Astrocyte of the spinal cord (primary cell): ENCODE results near the gene PDK2.
A peak's percentile ranks its signal among the peaks of the same experiment; 100 is the strongest.

Experiments
- DNase-seq: peaks from one replicate; pipeline ENCODE4 v3.0.0; 2011; ENCODE audit warnings: low read depth, low spot score
- H3K4me3 ChIP-seq: 2 replicates; pipeline ENCODE4 v1.5.1; 2011; ENCODE audit warnings: low read depth, mild to moderate bottlenecking, low read length, moderate library complexity
- in situ Hi-C: cut with HindIII; loops from 2 replicates; pipeline ENCODE4 v1.10.0; 2017; ENCODE audit warnings: low sequenced_read_pairs
- TF ChIP-seq, protein P1 (sequence below): IDR thresholded peaks from 2 replicates; pipeline ENCODE4 v1.5.1; 2012; ENCODE audit warnings: low read depth, mild to moderate bottlenecking, low read length, inconsistent platforms

PDK2 gene

DNA sequence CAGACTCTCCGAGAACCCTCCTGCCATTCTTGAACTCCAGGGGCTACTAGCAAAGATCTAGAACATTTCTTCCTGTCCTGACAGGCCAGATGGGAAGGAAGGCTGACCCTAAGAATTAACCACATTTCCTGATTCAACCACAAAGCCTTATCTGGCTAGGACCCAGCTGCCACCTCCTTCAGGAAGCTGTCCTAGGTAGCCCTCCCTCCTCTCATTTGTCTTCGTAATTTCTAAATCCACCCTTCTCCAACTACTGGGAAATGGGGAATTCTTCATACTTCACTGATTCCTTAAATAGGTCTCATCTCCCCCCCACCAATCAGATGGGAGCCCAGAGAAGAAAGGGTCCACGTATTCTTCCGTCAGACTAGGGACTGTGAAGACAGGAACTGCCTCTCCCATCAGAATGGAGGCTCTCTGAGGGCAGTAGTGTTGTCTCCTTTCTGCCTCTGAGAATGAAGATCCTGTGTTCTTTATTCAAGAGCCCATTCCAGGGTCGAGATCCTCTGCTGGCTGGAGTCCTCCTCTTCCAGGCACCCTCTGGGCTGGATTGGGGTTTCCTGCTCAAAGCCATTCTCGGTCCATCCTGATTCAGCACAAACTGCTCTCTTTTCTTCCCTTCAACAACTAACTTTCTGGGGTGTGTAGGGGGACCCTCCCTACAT is 32.7 kb downstream of the PDK2 start:
- in situ Hi-C loops, result no loop called here
- DNase-seq, result no peak
- TF ChIP-seq, protein P1, sequence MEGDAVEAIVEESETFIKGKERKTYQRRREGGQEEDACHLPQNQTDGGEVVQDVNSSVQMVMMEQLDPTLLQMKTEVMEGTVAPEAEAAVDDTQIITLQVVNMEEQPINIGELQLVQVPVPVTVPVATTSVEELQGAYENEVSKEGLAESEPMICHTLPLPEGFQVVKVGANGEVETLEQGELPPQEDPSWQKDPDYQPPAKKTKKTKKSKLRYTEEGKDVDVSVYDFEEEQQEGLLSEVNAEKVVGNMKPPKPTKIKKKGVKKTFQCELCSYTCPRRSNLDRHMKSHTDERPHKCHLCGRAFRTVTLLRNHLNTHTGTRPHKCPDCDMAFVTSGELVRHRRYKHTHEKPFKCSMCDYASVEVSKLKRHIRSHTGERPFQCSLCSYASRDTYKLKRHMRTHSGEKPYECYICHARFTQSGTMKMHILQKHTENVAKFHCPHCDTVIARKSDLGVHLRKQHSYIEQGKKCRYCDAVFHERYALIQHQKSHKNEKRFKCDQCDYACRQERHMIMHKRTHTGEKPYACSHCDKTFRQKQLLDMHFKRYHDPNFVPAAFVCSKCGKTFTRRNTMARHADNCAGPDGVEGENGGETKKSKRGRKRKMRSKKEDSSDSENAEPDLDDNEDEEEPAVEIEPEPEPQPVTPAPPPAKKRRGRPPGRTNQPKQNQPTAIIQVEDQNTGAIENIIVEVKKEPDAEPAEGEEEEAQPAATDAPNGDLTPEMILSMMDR, result no peak
- H3K4me3 ChIP-seq, result no peak overlapping the region

DNA sequence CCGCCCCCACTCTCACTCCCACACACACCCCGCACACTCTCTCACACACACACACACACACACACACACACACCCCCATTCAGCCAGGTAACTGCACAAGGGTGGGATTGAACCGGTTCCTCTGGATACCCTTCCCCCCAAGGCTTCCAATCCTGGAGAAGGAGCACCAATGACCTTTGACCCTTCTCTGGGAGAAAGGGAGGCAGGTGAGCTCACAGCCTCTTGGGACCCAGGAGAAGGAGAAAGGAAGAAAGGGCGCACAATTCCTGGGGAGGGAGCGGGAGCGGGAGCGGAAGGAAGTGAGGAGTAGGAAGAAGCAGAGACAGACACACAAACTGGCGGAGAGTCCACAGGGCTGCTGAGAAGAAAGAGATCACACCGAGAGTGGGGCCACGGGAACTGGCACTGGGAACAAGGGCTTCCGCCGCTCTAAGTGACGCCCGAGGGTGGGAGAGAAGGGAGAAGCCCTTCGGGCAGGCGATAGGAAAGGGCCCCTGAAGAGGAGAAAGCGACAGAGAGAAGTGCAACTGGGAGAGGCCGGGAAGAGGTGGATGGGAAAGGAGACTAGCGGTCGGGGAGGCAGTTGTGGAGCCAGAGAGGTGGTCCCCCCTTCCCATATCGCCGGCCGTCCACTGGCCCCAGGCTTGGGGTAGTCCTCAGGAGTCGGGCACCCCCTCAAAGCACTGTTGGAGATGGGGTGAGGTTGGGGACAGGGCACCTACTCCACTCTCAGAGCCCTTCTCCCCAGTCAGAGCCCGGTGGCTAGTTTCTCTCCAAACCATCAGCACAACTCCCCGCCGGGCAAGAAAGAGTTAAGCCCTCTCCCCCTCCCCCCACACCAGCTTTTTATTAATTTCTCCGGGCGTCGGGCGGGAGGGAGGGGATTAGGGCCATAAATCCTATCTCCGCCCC is 33.5 kb downstream of the PDK2 start:
- TF ChIP-seq, protein P1, result no peak
- H3K4me3 ChIP-seq, result peak overlapping the region; percentile 52
- peak; percentile 19 for DNase-seq
- in situ Hi-C loops, result no loop called here

DNA sequence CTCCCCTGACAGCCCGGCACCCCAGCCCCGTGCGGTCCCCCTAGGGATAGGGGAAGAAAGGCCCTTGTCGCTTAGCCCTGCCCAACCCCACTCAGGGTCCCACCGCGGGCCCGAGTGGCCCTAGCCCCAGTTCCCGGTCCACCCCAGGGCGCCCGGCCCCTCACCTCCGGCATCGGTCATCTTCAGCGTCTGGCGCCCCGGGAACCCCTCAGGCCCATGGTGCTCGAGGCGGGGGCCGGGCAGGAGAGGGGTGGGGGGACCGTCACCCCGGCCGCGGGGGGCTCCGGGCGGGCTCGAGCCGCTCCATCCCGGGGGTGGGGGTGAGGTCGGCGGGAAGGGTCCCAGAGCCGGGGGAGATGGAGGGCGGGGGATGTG is 34.2 kb downstream of the PDK2 start:
- TF ChIP-seq, protein P1, result no peak
- no peak for DNase-seq
- in situ Hi-C loops, result no loop called here
- H3K4me3 ChIP-seq, result peak overlapping the region; percentile 52

DNA sequence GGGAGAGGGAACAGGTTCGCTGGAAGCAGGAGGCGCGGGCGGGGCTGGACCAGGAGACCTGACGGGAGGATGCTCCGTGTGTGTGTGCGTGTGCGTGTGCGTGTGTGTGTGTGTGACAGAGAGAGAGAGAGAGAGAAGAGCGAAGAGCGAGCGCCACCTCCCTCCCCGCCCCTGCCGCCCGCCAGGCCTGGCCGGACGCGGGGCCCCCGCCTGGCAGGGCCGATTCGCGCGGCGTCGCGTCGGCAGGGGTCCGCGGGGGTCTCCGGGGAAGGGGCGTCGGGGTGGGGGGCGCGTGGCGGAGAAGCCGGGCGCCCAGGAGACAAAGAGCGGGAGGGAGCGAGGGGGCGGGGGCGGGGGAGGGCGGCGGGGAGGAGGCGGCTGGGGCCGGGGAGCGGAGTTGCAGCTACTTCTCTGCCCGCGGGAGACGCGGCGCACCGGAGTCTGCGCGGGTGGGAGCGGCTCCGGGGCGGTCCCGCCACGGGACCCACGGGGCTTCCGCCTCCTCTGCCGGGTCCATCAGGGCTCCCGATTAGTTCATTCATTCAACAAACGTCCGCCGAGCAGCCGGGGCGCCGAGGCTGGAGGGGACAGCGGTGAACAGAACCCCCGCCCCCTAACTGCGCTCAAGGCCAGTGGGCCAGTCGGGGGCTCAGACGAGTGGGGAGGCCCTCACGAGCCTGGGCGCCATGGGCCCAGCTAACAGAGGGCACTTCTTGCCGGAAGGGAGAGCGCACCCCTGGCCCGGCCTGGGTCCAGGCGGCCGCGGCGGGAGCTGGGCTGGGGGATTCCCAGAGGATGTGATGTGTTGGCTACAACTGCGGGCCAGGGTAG is 34.8 kb downstream of the PDK2 start, which contains the start of gene SAMD14:
Gene SAMD14 (minus strand): TSS at position 433 of the 831 bp plus-strand sequence. CDS start 5,201 bp downstream, outside the sequence.
- in situ Hi-C loops, result no loop called here
- TF ChIP-seq, protein P1, result no peak
- peak within 1 kb of the TSS; percentile 52 for H3K4me3 ChIP-seq
- peak; percentile 26 for DNase-seq

DNA sequence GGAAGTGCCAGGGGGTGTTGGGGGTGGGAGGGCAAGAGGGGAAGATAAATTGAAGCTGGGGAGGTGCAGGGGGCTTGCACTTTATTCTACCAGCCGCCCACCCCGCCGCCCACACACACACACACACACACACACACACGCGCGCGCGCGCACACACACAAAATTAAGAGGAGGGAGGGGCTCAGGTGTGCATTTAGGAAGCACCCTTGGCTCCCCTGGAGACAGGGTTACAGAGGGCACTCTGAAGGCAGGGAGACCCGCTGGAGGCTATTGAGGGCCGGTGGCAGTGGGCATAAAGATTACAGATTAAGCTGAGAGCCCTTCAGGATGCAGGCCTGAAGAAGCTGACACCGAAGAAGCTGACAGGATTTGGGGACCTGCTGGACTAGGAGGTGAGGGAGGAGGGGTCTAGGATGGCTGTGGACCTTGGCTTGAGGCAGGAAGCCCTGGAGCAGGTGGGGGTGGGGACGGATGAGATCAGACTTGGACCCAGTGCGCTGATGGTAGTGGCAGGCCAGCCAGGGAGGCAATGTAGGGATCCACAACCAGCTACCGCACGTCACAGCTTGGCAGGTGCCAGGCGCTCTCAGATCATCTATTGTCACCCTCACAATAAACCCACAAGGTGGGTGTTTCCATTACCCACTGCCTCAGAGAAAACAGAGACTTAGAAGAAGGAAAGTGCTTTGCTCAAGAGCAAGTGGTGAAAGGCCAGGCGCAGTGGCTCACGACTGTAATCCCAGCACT is 35.6 kb downstream of the PDK2 start:
- H3K4me3 ChIP-seq, result peak overlapping the region; percentile 46
- in situ Hi-C loops, result no loop called here
- TF ChIP-seq, protein P1, result no peak
- DNase-seq, result no peak
